GM23338 (cell line): ENCODE results near the gene A1BG. TPM values are rescaled to one million over a fixed set of nuclear protein-coding genes. Genes with fewer than 3 reads are reported as not detected.

Experiments
- ATAC-seq: fragments of 200-7000 bp; cut with Tn5 transposase; 3 replicates; pipeline ENCODE4 v1.9.1; 2020
- DNase-seq: peaks from one replicate; pipeline ENCODE4 v3.0.0-alpha.2; 2015; ENCODE audit warnings: low spot score
- H2AFZ ChIP-seq: fragments of 200-600 bp; sonication (generic); 2 replicates; pipeline ENCODE4 v1.8.0; 2016; ENCODE audit warnings: antibody characterized with exemption, mild to moderate bottlenecking, moderate library complexity
- H3F3A ChIP-seq: fragments of 200-600 bp; sonication (generic); replicated peaks from 2 replicates; pipeline ENCODE4 v1.8.0; 2017; ENCODE audit warnings: antibody characterized with exemption, mixed run types, low read depth
- H3K27ac ChIP-seq: fragments of 200-600 bp; sonication (generic); 2 replicates; pipeline ENCODE4 v1.6.1; 2016; ENCODE audit warnings: low read depth
- H3K27me3 ChIP-seq: fragments of 200-600 bp; sonication (generic); 2 replicates; pipeline ENCODE4 v1.8.0; 2016; ENCODE audit warnings: mild to moderate bottlenecking, mixed run types, moderate library complexity; ENCODE audit not compliant: insufficient read depth
- H3K36me3 ChIP-seq: fragments of 200-600 bp; sonication (generic); 2 replicates; pipeline ENCODE4 v1.8.0; 2016; ENCODE audit warnings: mild to moderate bottlenecking; ENCODE audit not compliant: insufficient read depth
- H3K4me1 ChIP-seq: fragments of 200-600 bp; sonication (generic); 2 replicates; pipeline ENCODE4 v1.8.0; 2016; ENCODE audit warnings: mild to moderate bottlenecking, moderate library complexity; ENCODE audit not compliant: insufficient read depth
- H3K4me2 ChIP-seq: fragments of 200-600 bp; sonication (generic); 2 replicates; pipeline ENCODE4 v1.7.1; 2017; ENCODE audit warnings: mixed run types
- H3K4me3 ChIP-seq: fragments of 200-600 bp; sonication (generic); 2 replicates; pipeline ENCODE4 v1.6.1; 2016; ENCODE audit warnings: mixed run types
- H3K79me2 ChIP-seq: fragments of 200-600 bp; sonication (generic); replicated peaks from 2 replicates; pipeline ENCODE4 v1.8.0; 2017; ENCODE audit warnings: mild to moderate bottlenecking; ENCODE audit not compliant: insufficient read depth
- H3K9me2 ChIP-seq: fragments of 200-600 bp; sonication (generic); 2 replicates; pipeline ENCODE4 v1.8.0; 2017; ENCODE audit not compliant: insufficient read depth
- H4K20me1 ChIP-seq: fragments of 200-600 bp; sonication (generic); replicated peaks from 2 replicates; pipeline ENCODE4 v1.8.0; 2017; ENCODE audit warnings: mild to moderate bottlenecking; ENCODE audit not compliant: insufficient read depth
- H3K27ac Mint-ChIP-seq: 2 replicates; pipeline ENCODE4 v1.8.0; 2020; ENCODE audit warnings: inconsistent platforms, mild to moderate bottlenecking, moderate library complexity, mixed read lengths
- H3K27me3 Mint-ChIP-seq: 3 replicates; pipeline ENCODE4 v1.8.0; 2022; ENCODE audit warnings: low read depth, mild to moderate bottlenecking, moderate library complexity, mixed read lengths, inconsistent platforms; ENCODE audit not compliant: insufficient read depth, poor library complexity
- H3K36me3 Mint-ChIP-seq: 3 replicates; pipeline ENCODE4 v1.8.0; 2021; ENCODE audit warnings: low read depth, mild to moderate bottlenecking, inconsistent platforms, moderate library complexity, mixed read lengths
- H3K4me1 Mint-ChIP-seq: 3 replicates; pipeline ENCODE4 v1.8.0; 2020; ENCODE audit warnings: mild to moderate bottlenecking, inconsistent platforms, mixed read lengths
- H3K4me3 Mint-ChIP-seq: 3 replicates; pipeline ENCODE4 v1.8.0; 2021; ENCODE audit warnings: moderate library complexity, mild to moderate bottlenecking, inconsistent platforms, mixed read lengths
- H3K9me3 Mint-ChIP-seq: 3 replicates; pipeline ENCODE4 v1.8.0; 2020; ENCODE audit warnings: moderate library complexity, mild to moderate bottlenecking, inconsistent platforms, mixed read lengths
- CREB1 ChIP-seq: fragments of 250-450 bp; sonication (Bioruptor Pico); IDR thresholded peaks from 2 replicates; pipeline ENCODE4 v1.5.0; 2020; ENCODE audit warnings: low read depth, mild to moderate bottlenecking, moderate library complexity
- EZH2 ChIP-seq: fragments of 200-600 bp; sonication (generic); IDR thresholded peaks from one replicate; pipeline ENCODE4 v1.8.0; 2017; ENCODE audit warnings: antibody characterized with exemption, mild to moderate bottlenecking, low read depth; ENCODE audit not compliant: unreplicated experiment
- EZH2phosphoT487 ChIP-seq: fragments of 200-600 bp; sonication (generic); IDR thresholded peaks from one replicate; pipeline ENCODE4 v1.8.1; 2018; ENCODE audit warnings: antibody characterized with exemption; ENCODE audit not compliant: unreplicated experiment
- JUNB ChIP-seq: IDR thresholded peaks from one replicate; pipeline ENCODE4 v1.6.1; 2016; ENCODE audit warnings: antibody characterized with exemption; ENCODE audit not compliant: unreplicated experiment
- NANOG ChIP-seq: IDR thresholded peaks from 2 replicates; pipeline ENCODE4 v1.6.1; 2016; ENCODE audit warnings: antibody characterized with exemption, borderline replicate concordance
- POLR2AphosphoS5 ChIP-seq: IDR thresholded peaks from 2 replicates; pipeline ENCODE4 v1.6.1; 2016; ENCODE audit warnings: antibody characterized with exemption, low read depth
- STAT1 ChIP-seq: IDR thresholded peaks from one replicate; pipeline ENCODE4 v1.6.1; 2016; ENCODE audit warnings: antibody characterized with exemption; ENCODE audit not compliant: unreplicated experiment
- ZNF114 ChIP-seq: fragments of 250-450 bp; sonication (Bioruptor Pico); IDR thresholded peaks from 2 replicates; pipeline ENCODE4 v1.5.0; 2020; ENCODE audit warnings: mild to moderate bottlenecking, moderate library complexity
- ZNF331 ChIP-seq: fragments of 250-450 bp; sonication (Bioruptor Pico); IDR thresholded peaks from 2 replicates; pipeline ENCODE4 v1.5.0; 2020; ENCODE audit warnings: low read depth, mild to moderate bottlenecking, moderate library complexity
- ZNF462 ChIP-seq: fragments of 250-450 bp; sonication (Bioruptor Pico); IDR thresholded peaks from 2 replicates; pipeline ENCODE4 v1.5.0; 2020; ENCODE audit warnings: mild to moderate bottlenecking, moderate library complexity
- polyA plus RNA-seq: library from polyadenylated mRNA; unstranded; fragments of >200 nt; fragmentation: Nextera tagmentation; extraction: Ambion mirVana; gene quantifications from 2 replicates; pipeline ENCODE4 v1.2.1, GENCODE V29; 2016
- total RNA-seq: library from RNA; depleted of rRNA; stranded (reverse); fragments of >200 nt; shearing (Covaris generic); gene quantifications from 2 replicates; pipeline ENCODE4 v1.2.3, GENCODE V29; 2014
- TF ChIP-seq, protein P1 (sequence below), 2 experiments: fragments of 200-600 bp in 1 of 2; sonication (generic) in 1 of 2; conservative IDR thresholded peaks; 2 replicates each; pipeline versions ENCODE4 v1.5.1 to v1.6.1; 2016 to 2017; ENCODE audit warnings: antibody characterized with exemption in 2 of 2, low read depth in 2 of 2, mild to moderate bottlenecking in 2 of 2, moderate library complexity in 1 of 2
- TF ChIP-seq, protein P2 (sequence below): IDR thresholded peaks from 2 replicates; pipeline ENCODE4 v1.6.1; 2016; ENCODE audit warnings: antibody characterized with exemption
- TF ChIP-seq, protein P3 (sequence below): IDR thresholded peaks from one replicate; pipeline ENCODE4 v1.6.1; 2018; ENCODE audit warnings: antibody characterized with exemption; ENCODE audit not compliant: unreplicated experiment

The A1BG gene
- total and polyA plus RNA-seq, 2 experiments from 2014 or later: 17.7 to 43.5 TPM

- Mint-ChIP-seq H3K9me3 (no peaks in the 10 kb centered on the region), H3K4me1 (peaks cover under 1% of the 10 kb centered on the region), H3K4me3 (no peak overlapping the region), H3K27ac (no peak overlapping the region), H3K27me3 (peaks cover 6% of the 10 kb centered on the region), H3K36me3 (peaks cover 74% of the 10 kb centered on the region)
- Histone ChIP-seq H2AFZ (no peak overlapping the region), H3K4me3 (no peak overlapping the region), H3K79me2 (0 out of 2 replicates have a peak, but pooled peaks cover 5% of the 10 kb centered on the region), H3F3A (0 out of 2 replicates have a peak, but pooled peaks cover 4% of the 10 kb centered on the region), H3K36me3 (peaks cover 10% of the 10 kb centered on the region), H3K4me2 (no peak overlapping the region), H3K9me2 (no peaks in the 10 kb centered on the region), H3K27ac (no peak overlapping the region), H3K27me3 (no peaks in the 10 kb centered on the region), H4K20me1 (peaks cover 1% of the 10 kb centered on the region; the same call in 1 of the 2 replicates), H3K4me1 (no peaks in the 10 kb centered on the region)
- TF ChIP-seq ZNF114 (CRISPR knock-in tag) (no peak), EZH2phosphoT487 (no peak), POLR2AphosphoS5 (no peak), JUNB (no peak), ZNF331 (CRISPR knock-in tag) (no peak), ZNF462 (CRISPR knock-in tag) (no peak), STAT1 (no peak), EZH2 (no peak), CREB1 (no peak), NANOG (no peak)
- TF ChIP-seq, protein P1, sequence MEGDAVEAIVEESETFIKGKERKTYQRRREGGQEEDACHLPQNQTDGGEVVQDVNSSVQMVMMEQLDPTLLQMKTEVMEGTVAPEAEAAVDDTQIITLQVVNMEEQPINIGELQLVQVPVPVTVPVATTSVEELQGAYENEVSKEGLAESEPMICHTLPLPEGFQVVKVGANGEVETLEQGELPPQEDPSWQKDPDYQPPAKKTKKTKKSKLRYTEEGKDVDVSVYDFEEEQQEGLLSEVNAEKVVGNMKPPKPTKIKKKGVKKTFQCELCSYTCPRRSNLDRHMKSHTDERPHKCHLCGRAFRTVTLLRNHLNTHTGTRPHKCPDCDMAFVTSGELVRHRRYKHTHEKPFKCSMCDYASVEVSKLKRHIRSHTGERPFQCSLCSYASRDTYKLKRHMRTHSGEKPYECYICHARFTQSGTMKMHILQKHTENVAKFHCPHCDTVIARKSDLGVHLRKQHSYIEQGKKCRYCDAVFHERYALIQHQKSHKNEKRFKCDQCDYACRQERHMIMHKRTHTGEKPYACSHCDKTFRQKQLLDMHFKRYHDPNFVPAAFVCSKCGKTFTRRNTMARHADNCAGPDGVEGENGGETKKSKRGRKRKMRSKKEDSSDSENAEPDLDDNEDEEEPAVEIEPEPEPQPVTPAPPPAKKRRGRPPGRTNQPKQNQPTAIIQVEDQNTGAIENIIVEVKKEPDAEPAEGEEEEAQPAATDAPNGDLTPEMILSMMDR (conservative IDR thresholded peaks at IDR 0.05; ENCODE audit: low read depth in 2 of 2): no peak
- TF ChIP-seq, protein P2, sequence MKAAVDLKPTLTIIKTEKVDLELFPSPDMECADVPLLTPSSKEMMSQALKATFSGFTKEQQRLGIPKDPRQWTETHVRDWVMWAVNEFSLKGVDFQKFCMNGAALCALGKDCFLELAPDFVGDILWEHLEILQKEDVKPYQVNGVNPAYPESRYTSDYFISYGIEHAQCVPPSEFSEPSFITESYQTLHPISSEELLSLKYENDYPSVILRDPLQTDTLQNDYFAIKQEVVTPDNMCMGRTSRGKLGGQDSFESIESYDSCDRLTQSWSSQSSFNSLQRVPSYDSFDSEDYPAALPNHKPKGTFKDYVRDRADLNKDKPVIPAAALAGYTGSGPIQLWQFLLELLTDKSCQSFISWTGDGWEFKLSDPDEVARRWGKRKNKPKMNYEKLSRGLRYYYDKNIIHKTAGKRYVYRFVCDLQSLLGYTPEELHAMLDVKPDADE: no peak
- TF ChIP-seq, protein P3, sequence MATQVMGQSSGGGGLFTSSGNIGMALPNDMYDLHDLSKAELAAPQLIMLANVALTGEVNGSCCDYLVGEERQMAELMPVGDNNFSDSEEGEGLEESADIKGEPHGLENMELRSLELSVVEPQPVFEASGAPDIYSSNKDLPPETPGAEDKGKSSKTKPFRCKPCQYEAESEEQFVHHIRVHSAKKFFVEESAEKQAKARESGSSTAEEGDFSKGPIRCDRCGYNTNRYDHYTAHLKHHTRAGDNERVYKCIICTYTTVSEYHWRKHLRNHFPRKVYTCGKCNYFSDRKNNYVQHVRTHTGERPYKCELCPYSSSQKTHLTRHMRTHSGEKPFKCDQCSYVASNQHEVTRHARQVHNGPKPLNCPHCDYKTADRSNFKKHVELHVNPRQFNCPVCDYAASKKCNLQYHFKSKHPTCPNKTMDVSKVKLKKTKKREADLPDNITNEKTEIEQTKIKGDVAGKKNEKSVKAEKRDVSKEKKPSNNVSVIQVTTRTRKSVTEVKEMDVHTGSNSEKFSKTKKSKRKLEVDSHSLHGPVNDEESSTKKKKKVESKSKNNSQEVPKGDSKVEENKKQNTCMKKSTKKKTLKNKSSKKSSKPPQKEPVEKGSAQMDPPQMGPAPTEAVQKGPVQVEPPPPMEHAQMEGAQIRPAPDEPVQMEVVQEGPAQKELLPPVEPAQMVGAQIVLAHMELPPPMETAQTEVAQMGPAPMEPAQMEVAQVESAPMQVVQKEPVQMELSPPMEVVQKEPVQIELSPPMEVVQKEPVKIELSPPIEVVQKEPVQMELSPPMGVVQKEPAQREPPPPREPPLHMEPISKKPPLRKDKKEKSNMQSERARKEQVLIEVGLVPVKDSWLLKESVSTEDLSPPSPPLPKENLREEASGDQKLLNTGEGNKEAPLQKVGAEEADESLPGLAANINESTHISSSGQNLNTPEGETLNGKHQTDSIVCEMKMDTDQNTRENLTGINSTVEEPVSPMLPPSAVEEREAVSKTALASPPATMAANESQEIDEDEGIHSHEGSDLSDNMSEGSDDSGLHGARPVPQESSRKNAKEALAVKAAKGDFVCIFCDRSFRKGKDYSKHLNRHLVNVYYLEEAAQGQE: no peak
- DNase-seq: no peak
- ATAC-seq: no peak
Observed at GRCh38 chr19:58311345-58311865, 41.9 kb downstream of the A1BG start.
